HG02763 (cell line): ENCODE measurements around the gene LRIG1.

ENCODE experiments used
- ATAC-seq: cut with Tn5 transposase; IDR thresholded peaks from one replicate; pipeline ENCODE4 v1.9.1; 2021; ENCODE audit warnings: mild to moderate bottlenecking, moderate library complexity; ENCODE audit not compliant: unreplicated experiment

Gene LRIG1

GRCh38 chr3:66370179-66370578 is 130.6 kb downstream of the LRIG1 start:
- no peak for ATAC-seq

GRCh38 chr3:66367979-66368378 is 132.8 kb downstream of the LRIG1 start:
- no peak for ATAC-seq

GRCh38 chr3:66366747-66367146 is 134.1 kb downstream of the LRIG1 start:
- ATAC-seq = no peak

- ATAC-seq = no peak
These were observed 135.7 kb downstream of the LRIG1 start for GRCh38 chr3:66365080-66365479.

- ATAC-seq = no peak
These were observed 137.7 kb downstream of the LRIG1 start for GRCh38 chr3:66363148-66363547.

GRCh38 chr3:66362541-66362941 is 138.3 kb downstream of the LRIG1 start:
- ATAC-seq = no peak

GRCh38 chr3:66361356-66361755 is 139.5 kb downstream of the LRIG1 start:
- no peak for ATAC-seq

- ATAC-seq = no peak
These were observed 144.8 kb downstream of the LRIG1 start for GRCh38 chr3:66355997-66356396.

GRCh38 chr3:66355394-66355793 is 145.4 kb downstream of the LRIG1 start:
- ATAC-seq = no peak

- no peak for ATAC-seq
These were observed 146.8 kb downstream of the LRIG1 start for GRCh38 chr3:66354001-66354400.

- ATAC-seq = no peak
These were observed 147.3 kb downstream of the LRIG1 start for GRCh38 chr3:66353530-66353929.

- ATAC-seq = no peak
These were observed 147.8 kb downstream of the LRIG1 start for GRCh38 chr3:66353039-66353438.

GRCh38 chr3:66350601-66351000 is 150.2 kb downstream of the LRIG1 start:
- no peak for ATAC-seq

- no peak for ATAC-seq
These were observed 152.1 kb downstream of the LRIG1 start for GRCh38 chr3:66348704-66349103.

- no peak for ATAC-seq
These were observed 155.8 kb downstream of the LRIG1 start for GRCh38 chr3:66344848-66345578.

GRCh38 chr3:66344391-66344811 is 156.4 kb downstream of the LRIG1 start:
- no peak for ATAC-seq

GRCh38 chr3:66342717-66343356 is 158.0 kb downstream of the LRIG1 start:
- no peak for ATAC-seq

- no peak for ATAC-seq
These were observed 161.9 kb downstream of the LRIG1 start for GRCh38 chr3:66338927-66339326.

GRCh38 chr3:66336333-66336766 is 164.5 kb downstream of the LRIG1 start:
- no peak for ATAC-seq

- ATAC-seq = no peak
These were observed 165.2 kb downstream of the LRIG1 start for GRCh38 chr3:66335671-66336070.
